NCI-H345 treated with DMSO at 0.1 percent for 48 hours (cell line): ENCODE results near the gene SLC41A2.
"Not testable (repeated sequence)": the region's sequence is repeated elsewhere in the genome, so short reads cannot be mapped to it uniquely, and the experiment has no call there.

Source experiments
- DNase-seq: peaks from one replicate; lab custom pipeline; 2025; ENCODE audit not compliant: unreplicated experiment; lab: John Stamatoyannopoulos, UW

Gene SLC41A2

GRCh38 chr12:104964856-104965205 lies 6.7 kb upstream of the SLC41A2 start:
- no peak for DNase-seq

GRCh38 chr12:104964167-104964855 lies 6.2 kb upstream of the SLC41A2 start:
- DNase-seq, result peak; percentile 56

GRCh38 chr12:104963757-104964156 lies 5.7 kb upstream of the SLC41A2 start:
- no peak for DNase-seq

GRCh38 chr12:104960464-104960863 lies 2.4 kb upstream of the SLC41A2 start:
- DNase-seq, result no peak

GRCh38 chr12:104959335-104959841 lies 1.3 kb upstream of the SLC41A2 start:
- no peak for DNase-seq

- DNase-seq, result peak; percentile 51
Measured at GRCh38 chr12:104958805-104959334, 780 bp upstream of the SLC41A2 start.

GRCh38 chr12:104957719-104958000 lies 430 bp downstream of the SLC41A2 start:
- DNase-seq, result peak; percentile 13

GRCh38 chr12:104956870-104957718 lies 996 bp downstream of the SLC41A2 start:
- no peak for DNase-seq

GRCh38 chr12:104955703-104956102 lies 2.4 kb downstream of the SLC41A2 start:
- no peak for DNase-seq

GRCh38 chr12:104953323-104953722 lies 4.8 kb downstream of the SLC41A2 start:
- no peak for DNase-seq

- no peak for DNase-seq
Measured at GRCh38 chr12:104952816-104953215, 5.3 kb downstream of the SLC41A2 start.

GRCh38 chr12:104951759-104952509 lies 6.2 kb downstream of the SLC41A2 start:
- no peak for DNase-seq

- DNase-seq, result not testable (repeated sequence)
Measured at GRCh38 chr12:104948716-104949115, 9.4 kb downstream of the SLC41A2 start.

- DNase-seq, result no peak
Measured at GRCh38 chr12:104944252-104944651, 13.8 kb downstream of the SLC41A2 start.

- not testable (repeated sequence) for DNase-seq
Measured at GRCh38 chr12:104943401-104943800, 14.7 kb downstream of the SLC41A2 start.

- no peak for DNase-seq
Measured at GRCh38 chr12:104942075-104942474, 16.0 kb downstream of the SLC41A2 start.

- no peak for DNase-seq
Measured at GRCh38 chr12:104941454-104941853, 16.6 kb downstream of the SLC41A2 start.

GRCh38 chr12:104939089-104939488 lies 19.0 kb downstream of the SLC41A2 start:
- DNase-seq, result no peak

GRCh38 chr12:104938371-104938770 lies 19.7 kb downstream of the SLC41A2 start:
- no peak for DNase-seq

- DNase-seq, result no peak
Measured at GRCh38 chr12:104935886-104936285, 22.2 kb downstream of the SLC41A2 start.

GRCh38 chr12:104933778-104934177 lies 24.3 kb downstream of the SLC41A2 start:
- no peak for DNase-seq
